ENCODE data around the gene UBASH3B.

The UBASH3B gene

GRCh38 chr11:122737951-122738693 is 82.6 kb downstream of the UBASH3B start:
- DNase-seq: no peak

- DNase-seq: no peak
These were observed 86.2 kb downstream of the UBASH3B start for GRCh38 chr11:122741613-122742300.

- DNase-seq: no peak
These were observed 86.9 kb downstream of the UBASH3B start for GRCh38 chr11:122742301-122743018.

DNA sequence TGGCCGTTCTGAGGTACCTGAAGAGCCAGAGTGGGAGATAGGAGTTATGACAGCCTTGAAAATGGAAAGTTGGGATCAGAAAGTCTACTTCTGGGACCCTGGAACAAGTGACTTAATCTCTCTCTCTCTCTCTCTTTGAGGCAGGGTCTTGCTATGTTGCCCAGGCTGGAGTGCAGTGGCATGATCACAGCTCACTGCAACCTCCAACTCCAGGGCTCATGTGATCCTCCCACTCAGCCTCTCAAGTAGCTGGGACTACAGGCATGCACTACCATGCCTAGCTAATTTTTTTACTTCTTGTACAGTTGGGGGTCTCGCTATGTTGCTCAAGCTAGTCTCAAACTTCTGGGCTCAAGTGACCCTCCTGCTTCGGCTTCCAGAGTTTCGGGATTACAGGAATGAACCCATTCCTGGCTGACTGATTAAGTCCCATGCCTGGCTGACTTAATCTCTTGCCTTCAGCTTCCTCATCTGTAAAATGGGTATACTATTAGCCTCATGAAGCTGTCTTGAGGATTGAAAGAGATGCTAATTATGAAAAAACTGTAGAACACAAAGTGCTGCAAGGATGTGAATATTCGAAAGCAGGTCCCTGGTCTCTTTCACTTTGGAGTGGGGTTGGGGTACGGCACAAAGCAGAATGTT is 87.7 kb downstream of the UBASH3B start:
- DNase-seq: no peak

- DNase-seq: peak; percentile 74 to 75
These were observed 88.4 kb downstream of the UBASH3B start for GRCh38 chr11:122743949-122744348.

GRCh38 chr11:122744357-122744756 is 88.8 kb downstream of the UBASH3B start:
- DNase-seq: no peak

- DNase-seq: no peak
These were observed 89.6 kb downstream of the UBASH3B start for GRCh38 chr11:122745111-122745510.

GRCh38 chr11:122746050-122746478 is 90.5 kb downstream of the UBASH3B start:
- DNase-seq: peak; percentile 71 to 81

DNA sequence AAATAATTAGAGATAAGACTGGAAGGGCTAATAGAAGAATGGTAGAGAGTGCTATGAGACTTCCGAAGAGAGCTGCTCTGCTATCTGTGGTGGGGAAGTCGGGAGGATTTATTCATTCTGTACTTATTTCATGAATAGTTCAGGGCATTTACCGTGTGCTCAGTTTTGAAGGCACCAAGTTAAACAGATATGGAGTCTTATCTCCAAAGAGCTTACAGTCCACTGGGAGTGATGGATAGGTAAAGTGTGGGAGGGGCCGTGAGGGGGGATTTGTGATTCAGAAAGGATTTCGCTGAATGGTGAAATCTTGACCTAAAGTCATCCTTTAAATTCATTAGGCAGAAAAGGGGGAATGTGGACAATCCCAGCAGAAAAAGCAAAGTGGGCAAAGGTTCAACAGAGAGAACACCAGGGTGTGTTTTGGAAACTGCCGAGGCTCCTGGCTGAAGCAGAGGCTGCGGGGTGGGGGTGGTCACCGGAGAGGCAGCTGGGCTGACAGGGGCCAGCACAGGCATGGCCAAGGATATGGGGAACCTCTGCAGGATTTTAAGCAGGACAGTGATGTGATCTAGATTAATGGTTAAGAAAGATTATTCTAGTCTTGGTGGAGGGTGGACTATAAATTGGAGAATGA is 91.2 kb downstream of the UBASH3B start:
- DNase-seq: no peak

DNA sequence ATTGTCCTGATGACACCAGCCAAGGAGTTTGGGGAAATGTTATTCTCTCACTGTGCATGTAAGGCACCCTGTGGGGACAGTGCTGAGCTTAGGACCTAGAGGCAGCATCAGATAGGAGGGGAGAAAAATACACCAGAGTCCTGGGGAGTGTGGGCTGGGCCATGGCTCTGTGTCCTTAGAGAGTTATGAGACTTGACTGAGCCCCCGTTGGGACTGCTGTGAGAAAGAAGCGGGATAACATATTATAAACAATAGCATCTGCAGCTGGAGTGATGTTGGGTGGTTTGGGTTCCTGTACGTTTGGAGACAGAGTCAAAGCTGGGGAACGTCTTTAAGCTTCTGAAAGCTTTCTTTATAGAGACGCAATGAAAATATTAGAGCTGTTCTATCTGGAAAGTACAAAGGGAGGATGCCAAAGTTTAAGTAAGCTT is 91.8 kb downstream of the UBASH3B start:
- no peak for DNase-seq

DNA sequence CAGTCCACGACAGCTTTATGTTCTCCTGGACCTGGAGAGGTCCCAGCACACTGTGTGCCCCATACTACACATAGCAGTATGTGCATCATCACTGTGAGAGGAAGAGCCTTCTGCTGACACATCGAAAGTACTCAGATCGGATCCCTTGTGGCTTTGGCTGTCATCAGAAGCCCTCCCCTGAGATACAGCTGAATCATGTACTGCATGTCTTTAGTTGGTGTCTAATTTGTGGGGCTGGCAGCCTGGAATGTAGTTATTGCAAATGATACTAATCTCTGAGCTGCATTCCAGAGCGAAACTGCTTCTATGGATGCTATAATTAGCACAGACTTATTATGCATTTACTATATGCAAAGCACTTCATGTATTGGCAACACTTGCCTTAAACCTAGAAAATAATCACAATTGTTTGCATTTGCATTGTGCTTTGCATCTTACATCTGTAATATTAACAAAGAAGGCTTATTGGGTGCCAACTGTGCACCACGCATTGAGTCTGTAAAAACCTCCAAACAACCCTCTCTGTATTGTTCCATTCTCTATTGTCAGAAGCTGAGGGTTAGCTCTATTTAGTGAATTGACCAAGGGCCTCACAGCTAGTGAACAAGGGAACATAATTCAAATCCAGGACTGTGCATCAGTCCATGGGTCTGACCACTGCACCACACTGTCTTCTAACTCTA is 93.6 kb downstream of the UBASH3B start:
- peak; percentile 56 to 60 for DNase-seq

GRCh38 chr11:122750049-122750448 is 94.5 kb downstream of the UBASH3B start:
- DNase-seq: no peak

DNA sequence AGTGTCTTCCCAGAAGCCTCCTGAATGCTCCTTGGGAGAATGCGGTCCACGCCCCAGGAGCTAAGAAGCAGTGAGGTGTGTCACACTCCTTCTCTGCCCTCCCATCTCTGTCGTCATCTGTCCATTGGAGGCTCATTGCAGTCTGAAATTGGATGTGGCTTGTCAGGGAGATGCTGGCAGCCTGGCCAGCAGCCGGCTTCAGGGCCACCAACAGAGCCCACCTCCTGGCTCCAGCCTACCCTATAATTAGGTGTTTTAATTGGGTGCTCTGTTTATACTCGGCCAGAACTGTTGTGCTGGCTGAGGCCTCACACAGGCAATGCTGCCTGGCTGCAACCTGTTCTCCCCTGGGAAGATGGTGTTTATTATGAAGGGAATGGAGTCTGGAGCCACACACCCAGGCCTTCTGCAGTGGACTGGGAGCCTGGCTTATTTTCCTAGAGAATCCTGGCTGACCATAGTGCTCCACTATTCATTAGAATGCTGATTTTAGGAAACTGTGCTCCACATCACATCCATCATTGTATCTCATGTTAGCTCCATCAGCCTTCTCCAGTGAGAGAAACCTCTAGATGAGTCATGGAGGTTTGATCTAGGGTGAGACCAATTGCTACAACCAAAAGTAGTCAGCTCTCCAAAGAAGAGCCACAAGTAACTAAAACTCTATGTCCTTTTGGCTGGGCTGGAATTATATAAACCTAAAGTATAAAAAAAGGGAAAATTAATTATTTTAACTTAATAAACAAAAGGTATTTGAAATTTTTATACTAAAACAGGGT is 96.0 kb downstream of the UBASH3B start:
- DNase-seq: no peak

DNA sequence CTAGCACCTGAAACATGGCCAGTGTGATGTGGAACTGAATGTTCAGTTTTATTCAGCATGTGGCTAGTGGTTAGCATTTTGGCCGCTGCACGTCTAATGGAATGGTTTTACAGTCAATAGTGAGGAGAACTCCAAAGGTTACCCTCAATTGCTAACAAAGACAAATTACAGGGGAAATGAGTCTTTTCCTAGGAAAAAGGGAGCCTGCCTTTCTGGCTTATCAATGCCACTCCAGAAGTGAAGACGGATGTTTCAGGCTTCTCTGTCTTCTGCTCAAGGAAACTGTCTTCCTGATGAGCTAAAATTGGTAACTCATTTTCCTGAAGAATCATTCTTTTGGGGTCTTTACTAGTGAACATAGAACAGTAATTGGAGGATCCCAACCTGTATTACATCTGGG is 98.5 kb downstream of the UBASH3B start:
- DNase-seq: no peak

GRCh38 chr11:122754553-122755322 is 99.2 kb downstream of the UBASH3B start:
- peak; percentile 47 to 60 for DNase-seq

DNA sequence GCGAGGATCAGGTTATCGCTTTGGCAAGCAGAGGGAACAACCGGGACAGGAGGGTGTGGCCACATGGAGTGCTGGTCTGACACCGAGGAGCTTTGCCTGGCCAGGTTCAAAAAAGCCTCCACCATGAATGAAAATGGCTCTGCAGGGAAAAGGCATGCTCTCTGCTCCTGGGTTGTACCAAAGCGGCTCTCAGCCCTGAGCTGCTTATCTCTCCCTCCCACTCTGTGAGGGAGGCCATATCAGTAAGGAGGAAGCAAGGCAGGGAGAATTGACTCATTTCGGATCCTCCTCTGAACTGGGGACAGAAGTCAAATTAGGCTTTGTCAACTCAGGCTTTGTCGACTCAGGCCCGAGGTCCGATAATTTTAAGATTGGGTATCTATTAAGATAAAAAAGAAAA is 99.9 kb downstream of the UBASH3B start:
- no peak for DNase-seq

DNA sequence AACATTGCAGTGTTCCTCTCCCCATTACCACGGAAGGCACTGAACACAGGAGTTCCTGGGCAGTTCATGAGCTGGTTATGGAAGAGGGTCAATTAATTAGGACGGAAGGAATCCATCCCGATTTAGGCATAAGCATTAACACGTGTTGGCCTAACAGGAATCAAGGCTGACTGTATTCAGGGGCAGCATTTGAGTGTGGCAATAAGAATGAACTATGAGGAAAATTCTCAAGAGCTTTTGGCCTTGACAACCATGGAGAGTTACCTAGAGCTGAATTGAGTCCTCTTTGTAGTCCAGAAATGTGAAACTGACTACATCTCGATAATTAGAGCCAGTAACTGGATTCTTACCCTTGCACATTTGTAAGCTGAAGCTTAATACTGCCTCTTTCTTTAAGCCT is 100.4 kb downstream of the UBASH3B start:
- DNase-seq: no peak

DNA sequence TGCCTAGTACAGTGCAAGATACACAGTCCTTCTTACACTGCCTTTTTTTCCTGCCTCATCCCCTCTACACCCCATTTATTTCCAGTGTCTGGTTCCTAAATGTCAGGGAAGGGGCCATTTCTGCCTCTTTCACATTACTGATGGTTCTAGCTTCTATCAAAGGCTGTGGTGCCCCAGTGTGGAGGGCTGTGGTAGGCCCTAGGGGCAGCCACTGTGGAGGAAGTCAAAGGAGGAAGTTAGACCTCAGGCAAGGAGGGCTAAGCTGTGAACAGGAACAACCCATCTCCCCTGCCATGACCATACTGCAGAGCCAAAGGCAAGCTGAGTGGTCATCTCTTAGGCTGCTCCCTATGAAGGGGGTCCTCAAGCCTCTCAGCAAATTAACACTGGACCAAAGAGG is 100.9 kb downstream of the UBASH3B start:
- peak; percentile 62 to 79 for DNase-seq

- DNase-seq: no peak
These were observed 101.7 kb downstream of the UBASH3B start for GRCh38 chr11:122757201-122757600.

GRCh38 chr11:122758339-122758738 is 102.8 kb downstream of the UBASH3B start:
- DNase-seq: no peak

Data from CD4-positive, alpha-beta T cell treated with Interleukin-1 beta for 1 hour (primary cell).